Melanocyte of skin (primary cell): Measurements from ENCODE around the gene DIABLO. TPM values are rescaled to one million over a fixed set of nuclear protein-coding genes. Genes with fewer than 3 reads are reported as not detected.

Source experiments
- small RNA-seq, 2 donors: library from RNA; depleted of rRNA; stranded (forward); fragments of <200 nt; gene quantifications; one replicate each; pipeline ENCODE3, GENCODE V24; 2012
- total RNA-seq, 2 donors: library from RNA; depleted of rRNA; stranded (reverse); fragments of >200 nt; gene quantifications; 2 replicates each; pipeline ENCODE4 v1.2.3, GENCODE V29; 2012

The DIABLO gene
- 10 to 100 TPM; 51.6 to 65.3 TPM for total RNA-seq

GRCh38 chr12:122225683-122226365 lies at the start of gene DIABLO:
Gene DIABLO (minus strand): TSS chr12:122226052. CDS start chr12:122226014, 38 bp downstream.

GRCh38 chr12:122266230-122266901 lies 40.5 kb upstream of the DIABLO start, which contains the start of gene VPS33A:
Gene VPS33A (minus strand): TSS chr12:122266494. CDS start chr12:122266408, 86 bp downstream.

GRCh38 chr12:122203301-122204166 lies 22.3 kb downstream of the DIABLO start, which contains the start of gene B3GNT4:
Gene B3GNT4 (plus strand): TSS chr12:122203709. CDS start chr12:122204619, 910 bp downstream.

GRCh38 chr12:122182887-122183587 lies 42.8 kb downstream of the DIABLO start, which contains the start of gene LRRC43:
Gene LRRC43 (plus strand): TSS chr12:122183123. CDS start chr12:122183145, 22 bp downstream.

GRCh38 chr12:122174155-122174845 lies 51.6 kb downstream of the DIABLO start, which contains the start of gene IL31:
Gene IL31 (minus strand): TSS chr12:122174221. CDS start chr12:122174172, 49 bp downstream.

Small RNA genes lying within 50 kb of the gene (small RNA-seq; reads per million reads assigned to genes)
- gene DIABLO, result 0.30 to 0.47 reads per million in 2 donors

Other genes with a start within 250 kb of the DIABLO start
- 10 to 100 TPM; 10.3 to 10.7 TPM for gene BCL7A, start 204.2 kb downstream of the DIABLO start, total RNA-seq
- gene MLXIP, start 147.3 kb downstream of the DIABLO start, total RNA-seq, result 10 to 100 TPM; 18.6 to 25.3 TPM
- gene IL31, start 51.8 kb downstream of the DIABLO start, total RNA-seq, result not detected
- gene LRRC43, start 42.9 kb downstream of the DIABLO start, total RNA-seq, result 1 to 10 TPM; 1.7 to 2.4 TPM
- 1 to 10 TPM in 1 of 2 donors, under 1 TPM in 1; 0.67 to 1.7 TPM for gene B3GNT4, start 22.3 kb downstream of the DIABLO start, total RNA-seq
- 10 to 100 TPM; 21.7 to 26.0 TPM for gene VPS33A, start 40.4 kb upstream of the DIABLO start, total RNA-seq
- gene CLIP1, start 196.6 kb upstream of the DIABLO start, total RNA-seq, result 10 to 100 TPM; 59.3 to 80.5 TPM